ENCODE data around the gene CBX2.
A peak's percentile ranks its signal among the peaks of the same experiment; 100 is the strongest.

CBX2 gene

GRCh38 chr17:79803997-79804855, 26.3 kb downstream of the CBX2 start:
- Histone ChIP-seq H3K27me3 (ENCODE audit: control insufficient read depth, insufficient read depth, low read length) (peaks cover 100% of the 10 kb centered on the region), H3K4me1 (ENCODE audit: control insufficient read depth, insufficient read depth, low read length) (peaks cover 28% of the 10 kb centered on the region), H3K9me3 (ENCODE audit: control insufficient read depth, insufficient read depth, low read length) (no peaks in the 10 kb centered on the region; the same call in 1 of the 2 replicates), H3K4me3 (ENCODE audit: low read depth, low read length) (no peak overlapping the region), H3K36me3 (ENCODE audit: control insufficient read depth, insufficient read depth, low read length) (no peaks in the 10 kb centered on the region), H3K9ac (ENCODE audit: low read depth, low read length) (no peak overlapping the region), H3K27ac (ENCODE audit: low read depth, low read length) (no peak overlapping the region)

- Histone ChIP-seq H3K36me3 (ENCODE audit: control insufficient read depth, insufficient read depth, low read length) (no peaks in the 10 kb centered on the region), H3K4me1 (ENCODE audit: control insufficient read depth, insufficient read depth, low read length) (peaks cover 30% of the 10 kb centered on the region), H3K9ac (ENCODE audit: low read depth, low read length) (no peak overlapping the region), H3K9me3 (ENCODE audit: control insufficient read depth, insufficient read depth, low read length) (no peaks in the 10 kb centered on the region; the same call in 1 of the 2 replicates), H3K4me3 (ENCODE audit: low read depth, low read length) (no peak overlapping the region), H3K27ac (ENCODE audit: low read depth, low read length) (no peak overlapping the region), H3K27me3 (ENCODE audit: control insufficient read depth, insufficient read depth, low read length) (peaks cover 99% of the 10 kb centered on the region)
These were observed 27.1 kb downstream of the CBX2 start for GRCh38 chr17:79804856-79805696.

DNA sequence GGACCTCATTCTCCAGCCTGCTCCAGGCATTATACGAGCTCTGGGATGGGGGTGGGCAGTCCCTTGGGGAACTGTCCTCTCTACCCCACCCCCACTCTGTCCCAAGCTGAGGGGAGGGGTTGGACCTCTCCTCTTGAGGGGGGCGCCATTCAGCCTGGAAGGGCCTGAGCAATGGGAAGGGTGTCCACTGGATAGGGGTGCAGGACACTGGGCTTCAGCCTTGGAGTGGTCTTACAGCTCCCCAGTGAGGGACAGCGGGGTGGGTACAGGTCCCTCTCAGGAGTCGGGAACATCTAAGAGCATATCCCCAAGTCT, 28.5 kb downstream of the CBX2 start:
- no peak overlapping the region for H3K4me3 ChIP-seq (ENCODE audit: low read depth, low read length)
- H3K4me1 ChIP-seq (ENCODE audit: control insufficient read depth, insufficient read depth, low read length): peaks cover 31% of the 10 kb centered on the region
- H3K9me3 ChIP-seq (ENCODE audit: control insufficient read depth, insufficient read depth, low read length): no peaks in the 10 kb centered on the region; the same call in 1 of the 2 replicates
- peaks cover 97% of the 10 kb centered on the region for H3K27me3 ChIP-seq (ENCODE audit: control insufficient read depth, insufficient read depth, low read length)
- no peak overlapping the region for H3K27ac ChIP-seq (ENCODE audit: low read depth, low read length)
- no peak overlapping the region for H3K9ac ChIP-seq (ENCODE audit: low read depth, low read length)
- H3K36me3 ChIP-seq (ENCODE audit: control insufficient read depth, insufficient read depth, low read length): no peaks in the 10 kb centered on the region

DNA sequence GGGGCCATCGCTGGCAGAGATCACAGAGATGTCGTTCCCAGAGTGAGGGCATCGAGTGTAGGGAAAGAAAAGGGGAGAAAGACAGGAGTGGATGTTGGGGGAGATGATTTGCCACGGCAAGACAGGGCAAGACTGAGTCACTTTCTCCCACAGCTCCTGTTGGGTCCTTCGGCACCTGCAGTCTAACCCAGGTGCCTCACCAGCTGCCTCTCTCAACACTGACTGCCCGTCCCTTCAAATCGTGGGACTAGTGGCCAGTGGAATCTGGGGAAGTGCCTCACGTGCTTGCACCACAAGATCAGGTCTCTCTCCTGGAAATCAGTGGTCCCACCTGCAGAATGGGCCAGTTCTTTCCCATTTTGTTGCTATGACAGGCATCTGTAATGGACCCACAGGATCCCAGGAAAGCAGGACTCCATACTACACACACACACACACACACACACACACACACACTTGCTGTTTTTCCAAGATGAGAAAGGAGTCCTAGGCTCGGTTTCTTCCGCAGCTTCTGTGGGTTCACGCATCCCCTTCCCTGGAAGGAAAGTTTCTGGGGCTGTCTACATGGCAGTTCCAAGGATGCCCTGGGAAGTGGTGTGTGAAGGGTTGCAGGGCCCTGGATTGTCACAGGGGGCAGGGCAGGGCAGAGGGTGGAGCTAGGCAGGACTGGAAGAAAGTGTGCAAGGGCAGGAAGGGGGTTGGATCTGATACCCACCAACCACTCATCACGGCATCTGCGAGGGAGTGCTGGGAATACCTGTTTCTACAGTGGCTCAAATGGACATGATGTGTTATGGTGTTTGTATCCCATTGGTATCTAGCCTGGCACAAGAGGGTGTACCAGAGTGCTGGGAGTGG, 29.1 kb downstream of the CBX2 start:
- Histone ChIP-seq H3K36me3 (ENCODE audit: control insufficient read depth, insufficient read depth, low read length) (no peaks in the 10 kb centered on the region), H3K27me3 (ENCODE audit: control insufficient read depth, insufficient read depth, low read length) (peaks cover 97% of the 10 kb centered on the region), H3K27ac (ENCODE audit: low read depth, low read length) (no peak overlapping the region), H3K4me3 (ENCODE audit: low read depth, low read length) (no peak overlapping the region), H3K4me1 (ENCODE audit: control insufficient read depth, insufficient read depth, low read length) (peaks cover 31% of the 10 kb centered on the region), H3K9ac (ENCODE audit: low read depth, low read length) (no peak overlapping the region), H3K9me3 (ENCODE audit: control insufficient read depth, insufficient read depth, low read length) (no peaks in the 10 kb centered on the region; the same call in 1 of the 2 replicates)

GRCh38 chr17:79808763-79809529, 31.0 kb downstream of the CBX2 start:
- Histone ChIP-seq H3K27me3 (ENCODE audit: control insufficient read depth, insufficient read depth, low read length) (peaks cover 97% of the 10 kb centered on the region), H3K9ac (ENCODE audit: low read depth, low read length) (no peak overlapping the region), H3K4me1 (ENCODE audit: control insufficient read depth, insufficient read depth, low read length) (peaks cover 31% of the 10 kb centered on the region), H3K36me3 (ENCODE audit: control insufficient read depth, insufficient read depth, low read length) (no peaks in the 10 kb centered on the region), H3K27ac (ENCODE audit: low read depth, low read length) (no peak overlapping the region), H3K4me3 (ENCODE audit: low read depth, low read length) (no peak overlapping the region), H3K9me3 (ENCODE audit: control insufficient read depth, insufficient read depth, low read length) (no peaks in the 10 kb centered on the region)

GRCh38 chr17:79809530-79810129, 31.7 kb downstream of the CBX2 start:
- H3K9me3 ChIP-seq (ENCODE audit: control insufficient read depth, insufficient read depth, low read length): no peaks in the 10 kb centered on the region
- no peak overlapping the region for H3K27ac ChIP-seq (ENCODE audit: low read depth, low read length)
- H3K27me3 ChIP-seq (ENCODE audit: control insufficient read depth, insufficient read depth, low read length): peaks cover 97% of the 10 kb centered on the region
- no peak overlapping the region for H3K9ac ChIP-seq (ENCODE audit: low read depth, low read length)
- H3K4me1 ChIP-seq (ENCODE audit: control insufficient read depth, insufficient read depth, low read length): peaks cover 34% of the 10 kb centered on the region
- peak overlapping the region; percentile 45; the same call in 1 of the 2 replicates for H3K4me3 ChIP-seq (ENCODE audit: low read depth, low read length)
- H3K36me3 ChIP-seq (ENCODE audit: control insufficient read depth, insufficient read depth, low read length): no peaks in the 10 kb centered on the region

GRCh38 chr17:79810130-79811010, 32.4 kb downstream of the CBX2 start:
- no peak overlapping the region for H3K27ac ChIP-seq (ENCODE audit: low read depth, low read length)
- no peak overlapping the region for H3K9ac ChIP-seq (ENCODE audit: low read depth, low read length)
- peaks cover 28% of the 10 kb centered on the region for H3K4me1 ChIP-seq (ENCODE audit: control insufficient read depth, insufficient read depth, low read length)
- no peaks in the 10 kb centered on the region for H3K9me3 ChIP-seq (ENCODE audit: control insufficient read depth, insufficient read depth, low read length)
- H3K27me3 ChIP-seq (ENCODE audit: control insufficient read depth, insufficient read depth, low read length): peaks cover 97% of the 10 kb centered on the region
- peak overlapping the region; percentile 27; the same call in 1 of the 2 replicates for H3K4me3 ChIP-seq (ENCODE audit: low read depth, low read length)
- H3K36me3 ChIP-seq (ENCODE audit: control insufficient read depth, insufficient read depth, low read length): no peaks in the 10 kb centered on the region

- Histone ChIP-seq H3K9me3 (ENCODE audit: control insufficient read depth, insufficient read depth, low read length) (no peaks in the 10 kb centered on the region), H3K36me3 (ENCODE audit: control insufficient read depth, insufficient read depth, low read length) (no peaks in the 10 kb centered on the region), H3K27me3 (ENCODE audit: control insufficient read depth, insufficient read depth, low read length) (peaks cover 97% of the 10 kb centered on the region), H3K9ac (ENCODE audit: low read depth, low read length) (no peak overlapping the region), H3K4me3 (ENCODE audit: low read depth, low read length) (peak overlapping the region; percentile 3; the same call in 1 of the 2 replicates), H3K4me1 (ENCODE audit: control insufficient read depth, insufficient read depth, low read length) (peaks cover 19% of the 10 kb centered on the region), H3K27ac (ENCODE audit: low read depth, low read length) (no peak overlapping the region)
These were observed 33.3 kb downstream of the CBX2 start for GRCh38 chr17:79811011-79811867.
